HT-29 (cell line): ENCODE data around the gene TNRC6B. TPM values are rescaled to one million over a fixed set of nuclear protein-coding genes. Genes with fewer than 3 reads are reported as not detected.

ENCODE experiments used
- DNase-seq: peaks from one replicate; pipeline ENCODE4 v3.0.0-alpha.2; 2015; ENCODE audit warnings: low spot score
- total RNA-seq: library from RNA; depleted of rRNA; stranded (reverse); fragments of >200 nt; shearing (Covaris generic); gene quantifications from 2 replicates; pipeline ENCODE4 v1.2.3, GENCODE V29; 2014

The TNRC6B gene
- total RNA-seq, 1 experiment from 2014 or later: 10.5 TPM

GRCh38 chr22:40322818-40323447 lies 145.2 kb downstream of the TNRC6B start:
- DNase-seq: no peak

DNA sequence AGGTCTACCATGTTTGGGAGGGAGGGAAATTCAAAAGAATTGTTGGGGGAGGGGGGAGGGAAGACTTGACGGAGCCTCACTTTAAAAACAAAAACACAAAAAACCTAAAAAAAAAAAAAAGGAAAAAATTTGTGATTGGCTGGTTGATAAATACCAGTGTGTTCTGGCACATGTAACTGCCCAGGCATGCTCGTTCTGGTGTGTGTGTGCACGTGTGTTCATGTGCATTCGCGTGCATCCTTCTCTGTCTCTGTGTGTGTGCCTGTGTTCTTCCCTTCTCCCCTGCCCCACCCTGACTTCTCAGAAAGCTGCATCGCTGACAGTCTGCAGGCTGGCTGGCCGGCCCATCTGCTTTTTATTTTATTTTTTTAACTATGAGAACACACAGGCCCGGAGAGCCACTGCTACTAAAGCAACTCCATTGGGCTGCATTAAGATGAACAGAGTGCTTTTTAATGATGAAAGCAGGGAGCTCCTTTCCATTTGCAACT lies 146.0 kb downstream of the TNRC6B start:
- no peak for DNase-seq

DNA sequence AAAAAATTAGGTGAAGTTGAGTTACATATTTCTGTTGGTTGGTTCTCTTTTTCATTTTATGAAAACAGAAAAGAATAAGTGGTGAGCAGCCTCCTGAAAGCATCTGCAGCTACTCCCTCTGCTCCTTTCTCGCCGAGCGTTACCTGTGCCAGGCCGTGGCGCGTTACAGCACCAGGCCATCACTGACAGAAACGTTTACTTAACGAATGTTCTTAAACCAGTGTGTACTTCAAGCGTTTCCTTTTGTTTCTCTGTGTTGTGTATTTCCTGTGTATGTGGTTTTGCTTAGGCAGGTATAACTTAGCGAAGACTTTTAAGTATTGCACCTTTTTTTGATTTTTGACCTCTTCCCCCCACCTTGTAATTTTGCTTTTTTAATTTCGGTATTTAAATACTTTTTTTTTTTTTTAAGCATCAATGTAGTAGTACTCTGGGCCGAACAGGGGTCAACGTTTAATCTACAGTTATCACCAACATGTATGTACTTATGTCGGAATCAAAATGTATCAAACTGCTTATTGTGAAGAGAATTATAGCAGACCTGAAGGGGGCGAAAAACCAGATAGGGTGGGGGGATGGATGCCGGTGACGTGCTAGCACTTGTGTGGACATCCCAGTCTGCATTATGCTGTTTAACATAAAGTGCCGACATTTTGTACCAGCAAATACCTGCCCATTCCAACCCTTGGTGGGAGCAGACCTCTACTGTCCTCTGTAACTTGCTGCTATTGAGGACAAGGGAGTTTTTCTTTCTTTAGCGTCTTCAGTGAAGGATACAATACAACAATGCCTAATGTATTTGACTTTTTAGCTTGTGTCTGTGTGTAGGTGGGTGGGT lies 147.0 kb downstream of the TNRC6B start:
- DNase-seq: no peak

GRCh38 chr22:40325315-40325714 lies 147.6 kb downstream of the TNRC6B start:
- DNase-seq: no peak

- DNase-seq: no peak
Measured at GRCh38 chr22:40326905-40327735, 149.4 kb downstream of the TNRC6B start.

- DNase-seq: no peak
Measured at GRCh38 chr22:40328546-40329456, 151.1 kb downstream of the TNRC6B start.

DNA sequence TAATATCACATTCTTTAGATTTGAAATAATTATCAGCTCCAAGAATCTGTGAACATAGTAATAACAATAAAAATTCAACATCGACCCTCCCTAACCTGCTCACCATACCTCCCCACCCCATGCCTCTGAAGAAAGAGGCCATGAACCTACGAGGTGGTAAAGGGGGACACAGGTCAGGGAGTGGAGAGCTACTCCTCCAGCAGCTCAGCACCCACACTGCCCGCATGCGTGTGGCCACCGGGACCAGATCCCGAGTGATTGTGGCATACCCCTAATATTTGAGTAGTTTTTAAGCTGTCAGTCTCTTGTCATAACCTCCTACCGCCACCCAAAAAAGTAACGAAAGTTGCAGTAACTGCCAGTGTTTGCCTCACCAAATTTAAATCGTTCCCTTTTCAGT lies 151.7 kb downstream of the TNRC6B start:
- no peak for DNase-seq

DNA sequence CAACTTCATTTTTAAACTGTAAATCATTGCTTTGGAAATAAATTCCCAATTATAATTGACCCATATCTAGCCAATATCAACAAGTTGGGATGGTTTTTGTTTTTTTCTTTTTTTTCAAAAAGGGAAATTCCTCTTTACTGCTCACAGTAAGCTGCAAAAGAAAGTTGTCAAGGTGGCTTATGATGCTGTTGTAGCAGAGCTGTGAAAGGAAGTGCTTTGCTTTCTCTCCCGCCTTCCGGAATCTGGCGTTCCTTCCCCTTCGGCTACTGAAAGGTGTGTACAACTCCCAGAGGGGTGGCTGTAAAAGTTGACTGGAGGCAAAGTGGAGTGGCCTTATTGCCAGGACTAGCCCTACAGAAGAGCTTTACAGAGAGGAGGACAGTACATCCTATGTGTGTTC lies 152.4 kb downstream of the TNRC6B start:
- no peak for DNase-seq

DNA sequence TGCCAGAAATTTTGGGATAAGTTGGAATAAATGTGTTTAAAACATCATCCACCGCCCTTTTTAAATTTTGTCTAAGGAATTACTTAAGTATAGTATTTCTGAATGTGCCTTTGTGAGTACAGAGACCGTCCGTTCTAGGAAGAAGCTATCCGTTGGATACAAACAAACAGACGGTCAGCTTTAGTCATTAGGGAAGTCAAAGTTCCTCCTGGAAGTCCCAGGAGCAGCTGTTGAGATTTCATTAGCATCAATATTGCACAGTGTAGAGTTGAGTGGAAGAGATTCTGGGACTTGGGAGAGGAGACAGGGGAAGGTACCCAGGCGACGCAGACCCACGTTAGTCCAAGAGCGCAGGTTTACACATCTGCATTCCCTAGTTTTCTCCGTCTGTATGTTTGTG lies 152.9 kb downstream of the TNRC6B start:
- DNase-seq: no peak

GRCh38 chr22:40331706-40332105 lies 154.0 kb downstream of the TNRC6B start:
- DNase-seq: no peak

- DNase-seq: no peak
Measured at GRCh38 chr22:40332319-40332781, 154.6 kb downstream of the TNRC6B start.

DNA sequence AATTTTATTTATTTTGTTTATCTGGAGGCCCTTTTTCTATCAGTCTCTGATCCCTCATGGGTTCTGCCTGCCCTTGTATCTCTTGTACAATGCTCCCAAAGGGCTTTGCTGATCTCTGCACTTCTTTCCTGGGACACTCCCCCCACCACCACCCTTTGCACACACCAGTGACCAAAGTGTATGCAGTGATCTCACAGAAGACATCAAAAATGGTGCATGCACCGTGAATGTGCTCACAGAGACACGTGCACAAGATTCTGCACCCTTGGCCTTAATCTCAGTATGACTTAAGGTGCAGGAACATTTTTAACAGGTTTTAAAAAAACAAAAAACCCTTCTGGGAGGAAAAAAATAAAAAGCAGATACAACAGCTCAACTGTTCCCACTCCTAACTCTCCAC lies 156.3 kb downstream of the TNRC6B start:
- no peak for DNase-seq

DNA sequence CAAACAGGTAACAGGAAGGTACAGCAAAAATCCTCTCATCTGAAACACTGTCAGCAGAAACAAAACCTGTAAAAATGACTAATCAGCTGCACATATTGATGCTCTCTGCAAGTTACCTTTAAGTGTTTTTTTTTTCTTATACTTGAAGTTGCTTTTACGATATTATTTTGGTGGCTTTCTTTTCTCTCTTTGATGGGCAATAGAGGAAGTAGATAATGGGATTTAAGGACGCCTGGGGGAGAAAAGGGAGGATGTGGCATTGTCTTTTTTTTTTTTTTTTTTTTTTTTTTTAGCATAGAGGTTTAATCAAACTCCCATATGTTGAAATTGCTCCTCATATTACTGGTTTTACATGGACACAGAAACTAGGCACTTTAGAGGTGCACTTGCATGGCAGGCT lies 157.2 kb downstream of the TNRC6B start:
- DNase-seq: no peak

GRCh38 chr22:40335358-40335757 lies 157.6 kb downstream of the TNRC6B start:
- no peak for DNase-seq

GRCh38 chr22:40340044-40340443 lies 162.3 kb downstream of the TNRC6B start:
- DNase-seq: no peak

DNA sequence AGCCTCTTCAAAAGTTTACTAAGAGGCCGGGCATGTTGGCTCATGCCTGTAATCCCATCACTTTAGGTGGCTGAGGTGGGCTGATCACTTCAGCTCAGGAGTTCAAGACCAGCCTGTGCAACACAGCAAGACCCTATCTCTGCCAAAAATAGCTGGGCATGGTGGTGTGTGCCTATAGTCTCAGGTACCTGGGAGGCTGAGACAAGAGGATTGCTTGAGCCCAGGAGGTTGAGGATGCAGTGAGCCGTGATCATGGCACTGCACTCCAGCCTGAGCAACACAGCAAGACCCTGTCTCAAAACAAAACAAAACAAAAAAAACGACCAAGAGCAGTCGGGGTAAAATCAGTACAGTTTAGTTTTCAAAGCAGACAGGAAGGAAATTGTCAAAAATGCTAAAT lies 163.9 kb downstream of the TNRC6B start:
- DNase-seq: no peak

DNA sequence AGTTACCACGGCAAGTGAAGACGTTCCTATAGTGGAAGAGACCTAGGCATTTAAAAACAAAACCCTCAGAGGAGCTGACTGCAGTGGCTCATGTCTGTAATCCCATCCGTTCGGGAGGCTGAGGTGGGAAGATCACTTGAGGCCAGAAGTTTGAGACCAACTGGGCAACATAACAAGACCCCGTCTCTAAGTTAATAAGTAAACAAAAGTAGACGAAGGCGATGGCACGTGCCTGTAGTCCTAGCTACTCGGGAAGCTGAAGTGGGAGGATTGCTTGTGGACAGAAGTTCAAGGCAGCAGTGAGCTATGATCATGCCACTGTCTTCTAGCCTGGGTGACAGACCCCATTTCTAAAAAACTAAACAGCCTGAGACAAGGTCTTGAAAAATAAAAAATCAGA lies 164.8 kb downstream of the TNRC6B start:
- peak; percentile 1 for DNase-seq

DNA sequence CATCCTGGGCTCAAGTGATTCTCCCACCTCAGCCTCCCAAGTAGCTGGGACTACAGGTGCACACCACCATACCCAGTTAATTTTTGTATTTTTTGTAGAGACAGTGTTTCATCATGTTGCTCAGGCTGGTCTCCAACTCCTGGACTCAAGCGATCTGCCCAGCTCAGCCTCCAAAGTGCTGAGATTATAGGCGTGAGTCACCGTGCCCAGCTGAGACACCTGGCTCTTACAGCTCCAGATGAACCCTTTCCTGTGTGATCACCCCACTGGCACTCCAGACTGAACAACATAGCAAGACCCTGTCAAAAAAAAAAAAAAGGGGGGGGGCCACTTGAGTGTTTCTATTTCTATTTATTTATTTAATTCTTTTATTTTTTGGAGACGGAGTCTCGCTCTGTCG lies 167.5 kb downstream of the TNRC6B start:
- DNase-seq: no peak

DNA sequence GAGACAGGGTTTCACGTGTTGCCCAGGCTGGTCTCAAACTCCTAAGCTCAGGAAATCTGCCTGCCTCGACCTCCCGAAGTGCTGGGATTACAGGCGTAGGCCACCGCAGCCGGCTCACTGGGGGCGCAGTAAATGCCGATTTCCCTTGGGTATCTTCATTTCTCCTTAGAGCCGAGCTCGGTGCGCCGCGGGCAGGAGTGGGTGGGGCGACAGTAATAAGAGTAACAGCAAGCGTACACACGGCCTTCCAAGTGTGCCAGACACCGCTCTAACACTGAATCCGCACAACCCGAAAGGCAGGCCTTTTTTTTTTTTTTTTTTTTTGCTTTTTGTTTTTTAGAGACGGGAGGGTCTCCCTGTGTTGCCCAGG lies 168.1 kb downstream of the TNRC6B start:
- DNase-seq: peak; percentile 22

- peak; percentile 85 for DNase-seq
Measured at GRCh38 chr22:40346185-40347118, 168.7 kb downstream of the TNRC6B start, which contains the start of gene ADSL. Gene ADSL (plus strand): TSS chr22:40346500. CDS start chr22:40346559, 59 bp downstream.
